Activated CD4-positive, alpha-beta T cell treated with anti-CD3 and anti-CD28 coated beads, Interleukin-2, amount 10 ng/mL, durations not matched to agents 7 days and 5 days (primary cell): Measurements from ENCODE around the gene PNPLA5. TPM values are rescaled to one million over a fixed set of nuclear protein-coding genes. Genes with fewer than 3 reads are reported as not detected.
A peak's percentile ranks its signal among the peaks of the same experiment; 100 is the strongest.
"Not testable (repeated sequence)": the region's sequence is repeated elsewhere in the genome, so short reads cannot be mapped to it uniquely, and the experiment has no call there.

Experiments
- CTCF ChIA-PET: fragments of 350-600 bp; sonication (Branson Sonifier 250); formaldehyde crosslinking; loops from one replicate; lab custom pipeline; 2021; ENCODE audit warnings: antibody characterized with exemption; lab: Charles Lee
- POLR2A ChIA-PET: fragments of 350-600 bp; sonication (Branson Sonifier 250); formaldehyde crosslinking; loops from one replicate; lab custom pipeline; 2021; ENCODE audit warnings: antibody characterized with exemption; lab: Charles Lee
- DNase-seq: peaks from one replicate; pipeline ENCODE4 v3.0.0-alpha.2; 2020
- H3K27ac Mint-ChIP-seq: one replicate; pipeline ENCODE4 v1.8.0; 2021; ENCODE audit warnings: mild to moderate bottlenecking, moderate library complexity, mixed read lengths
- H3K27me3 Mint-ChIP-seq: one replicate; pipeline ENCODE4 v1.8.0; 2021; ENCODE audit warnings: mixed read lengths
- H3K36me3 Mint-ChIP-seq: one replicate; pipeline ENCODE4 v1.8.0; 2021; ENCODE audit warnings: low read depth, mixed read lengths
- H3K4me1 Mint-ChIP-seq: one replicate; pipeline ENCODE4 v1.8.0; 2021; ENCODE audit warnings: mixed read lengths
- H3K4me3 Mint-ChIP-seq: one replicate; pipeline ENCODE4 v1.8.0; 2021; ENCODE audit warnings: mild to moderate bottlenecking, moderate library complexity, mixed read lengths
- H3K9me3 Mint-ChIP-seq: one replicate; pipeline ENCODE4 v1.8.0; 2021; ENCODE audit warnings: mixed read lengths
- total RNA-seq, 2 experiments: library from RNA; stranded (reverse); gene quantifications; one replicate each; pipeline ENCODE4 v1.2.3, GENCODE V29; 2021

PNPLA5 gene
- total RNA-seq, 2 experiments from 2014 or later: not detected

GRCh38 chr22:43919106-43919973, 27.5 kb upstream of the PNPLA5 start:
- Mint-ChIP-seq H3K9me3 (no peaks in the 10 kb centered on the region), H3K4me3 (no peak overlapping the region), H3K4me1 (peaks cover 4% of the 10 kb centered on the region), H3K27me3 (peaks cover 12% of the 10 kb centered on the region), H3K27ac (no peak overlapping the region), H3K36me3 (no peaks in the 10 kb centered on the region)
- POLR2A ChIA-PET: no interaction called here
- CTCF ChIA-PET: no interaction called here
- no peak for DNase-seq

- H3K9me3 Mint-ChIP-seq: no peaks in the 10 kb centered on the region
- ChIA-PET POLR2A (no interaction called here), CTCF (no interaction called here)
- H3K36me3 Mint-ChIP-seq: no peaks in the 10 kb centered on the region
- no peak overlapping the region for H3K4me3 Mint-ChIP-seq
- DNase-seq: no peak
- H3K27ac Mint-ChIP-seq: no peak overlapping the region
- no peaks in the 10 kb centered on the region for H3K4me1 Mint-ChIP-seq
- peaks cover 6% of the 10 kb centered on the region for H3K27me3 Mint-ChIP-seq
Observed at GRCh38 chr22:43917521-43917920, 25.7 kb upstream of the PNPLA5 start.

GRCh38 chr22:43911351-43911750, 19.5 kb upstream of the PNPLA5 start:
- DNase-seq: no peak
- H3K4me1 Mint-ChIP-seq: no peaks in the 10 kb centered on the region
- no peak overlapping the region for H3K27ac Mint-ChIP-seq
- no peak overlapping the region for H3K4me3 Mint-ChIP-seq
- peaks cover 14% of the 10 kb centered on the region for H3K27me3 Mint-ChIP-seq
- POLR2A ChIA-PET: no interaction called here
- CTCF ChIA-PET: no interaction called here
- no peaks in the 10 kb centered on the region for H3K9me3 Mint-ChIP-seq
- H3K36me3 Mint-ChIP-seq: no peaks in the 10 kb centered on the region

GRCh38 chr22:43910178-43910695, 18.4 kb upstream of the PNPLA5 start:
- Mint-ChIP-seq H3K4me3 (no peak overlapping the region), H3K36me3 (no peaks in the 10 kb centered on the region), H3K27me3 (peaks cover 14% of the 10 kb centered on the region), H3K9me3 (no peaks in the 10 kb centered on the region), H3K4me1 (no peaks in the 10 kb centered on the region), H3K27ac (no peak overlapping the region)
- CTCF ChIA-PET: no interaction called here
- DNase-seq: no peak
- POLR2A ChIA-PET: no interaction called here

- POLR2A ChIA-PET: no interaction called here
- no peak for DNase-seq
- Mint-ChIP-seq H3K27ac (no peak overlapping the region), H3K4me1 (no peaks in the 10 kb centered on the region), H3K4me3 (no peak overlapping the region), H3K27me3 (peaks cover 14% of the 10 kb centered on the region), H3K9me3 (no peaks in the 10 kb centered on the region), H3K36me3 (no peaks in the 10 kb centered on the region)
- CTCF ChIA-PET: no interaction called here
Observed at GRCh38 chr22:43909708-43910107, 17.9 kb upstream of the PNPLA5 start.

GRCh38 chr22:43905681-43906080, 13.9 kb upstream of the PNPLA5 start:
- Mint-ChIP-seq H3K27me3 (no peaks in the 10 kb centered on the region), H3K4me1 (no peaks in the 10 kb centered on the region), H3K36me3 (no peaks in the 10 kb centered on the region), H3K27ac (no peak overlapping the region), H3K4me3 (no peak overlapping the region), H3K9me3 (no peaks in the 10 kb centered on the region)
- CTCF ChIA-PET: no interaction called here
- DNase-seq: no peak
- POLR2A ChIA-PET: no interaction called here

GRCh38 chr22:43904412-43904811, 12.6 kb upstream of the PNPLA5 start:
- peak; percentile 34 for DNase-seq
- H3K4me3 Mint-ChIP-seq, H3K27me3 Mint-ChIP-seq, H3K27ac Mint-ChIP-seq, POLR2A ChIA-PET, H3K9me3 Mint-ChIP-seq, CTCF ChIA-PET, H3K36me3 Mint-ChIP-seq, H3K4me1 Mint-ChIP-seq: not testable (repeated sequence)

- CTCF ChIA-PET: interaction anchor here (1.0 kb wide), 1 partner anchor 18 kb away, joined by 4 read pairs; no protein-coding TSS in a partner anchor
- H3K36me3 Mint-ChIP-seq, H3K27ac Mint-ChIP-seq, H3K4me3 Mint-ChIP-seq, H3K9me3 Mint-ChIP-seq, H3K4me1 Mint-ChIP-seq, POLR2A ChIA-PET, DNase-seq, H3K27me3 Mint-ChIP-seq: not testable (repeated sequence)
Observed at GRCh38 chr22:43903033-43903432, 11.2 kb upstream of the PNPLA5 start.

GRCh38 chr22:43901976-43902643, 10.3 kb upstream of the PNPLA5 start:
- H3K27ac Mint-ChIP-seq: no peak overlapping the region
- no peaks in the 10 kb centered on the region for H3K36me3 Mint-ChIP-seq
- H3K9me3 Mint-ChIP-seq: no peaks in the 10 kb centered on the region
- no peak for DNase-seq
- H3K4me3 Mint-ChIP-seq: no peak overlapping the region
- CTCF ChIA-PET: interaction anchor here (0.8 kb wide), 1 partner anchor 49 kb away, joined by 3 read pairs; no protein-coding TSS in a partner anchor
- no peaks in the 10 kb centered on the region for H3K27me3 Mint-ChIP-seq
- POLR2A ChIA-PET: no interaction called here
- H3K4me1 Mint-ChIP-seq: no peaks in the 10 kb centered on the region

- CTCF ChIA-PET: no interaction called here
Observed at GRCh38 chr22:43900206-43900605, 8.4 kb upstream of the PNPLA5 start.

GRCh38 chr22:43897751-43898261, 6.0 kb upstream of the PNPLA5 start:
- no peak overlapping the region for H3K27ac Mint-ChIP-seq
- DNase-seq: no peak
- POLR2A ChIA-PET: no interaction called here

More at GRCh38 chr22:43900206-43900605, 8.4 kb upstream of the PNPLA5 start:
- Mint-ChIP-seq H3K27ac (no peak overlapping the region), H3K9me3 (no peaks in the 10 kb centered on the region), H3K4me1 (no peaks in the 10 kb centered on the region), H3K4me3 (no peak overlapping the region), H3K27me3 (no peaks in the 10 kb centered on the region), H3K36me3 (no peaks in the 10 kb centered on the region)
- DNase-seq: no peak
- POLR2A ChIA-PET: no interaction called here

GRCh38 chr22:43895986-43896645, 4.3 kb upstream of the PNPLA5 start:
- no peaks in the 10 kb centered on the region for H3K36me3 Mint-ChIP-seq
- H3K4me3 Mint-ChIP-seq: no peak overlapping the region
- H3K27me3 Mint-ChIP-seq: peaks cover 17% of the 10 kb centered on the region
- ChIA-PET POLR2A (no interaction called here), CTCF (no interaction called here)
- no peaks in the 10 kb centered on the region for H3K4me1 Mint-ChIP-seq
- no peak for DNase-seq
- no peaks in the 10 kb centered on the region for H3K9me3 Mint-ChIP-seq
- H3K27ac Mint-ChIP-seq: no peak overlapping the region

More at GRCh38 chr22:43897751-43898261, 6.0 kb upstream of the PNPLA5 start:
- peaks cover 5% of the 10 kb centered on the region for H3K27me3 Mint-ChIP-seq
- H3K4me1 Mint-ChIP-seq: no peaks in the 10 kb centered on the region
- H3K9me3 Mint-ChIP-seq: no peaks in the 10 kb centered on the region
- no peak overlapping the region for H3K4me3 Mint-ChIP-seq
- CTCF ChIA-PET: interaction anchor here (1.4 kb wide), 1 partner anchor 12 kb away, joined by 4 read pairs; no protein-coding TSS in a partner anchor
- no peaks in the 10 kb centered on the region for H3K36me3 Mint-ChIP-seq
